IMR-90 (cell line): ENCODE data around the gene PPP1R12B. TPM values are rescaled to one million over a fixed set of nuclear protein-coding genes. Genes with fewer than 3 reads are reported as not detected.
"Not testable (repeated sequence)": the region's sequence is repeated elsewhere in the genome, so short reads cannot be mapped to it uniquely, and the experiment has no call there.

Experiments
- ATAC-seq: fragments of 200-7000 bp; cut with Tn5 transposase; 2 replicates; pipeline ENCODE4 v1.9.1; 2020; ENCODE audit warnings: low read depth, mild to moderate bottlenecking, moderate library complexity
- BruUV-seq: library from RNA; stranded (reverse); fragments of 400-500 nt; replicated peaks from 2 replicates; lab custom pipeline; 2021; lab: Mats Ljungman, UMichigan
- CTCF ChIA-PET: fragments of 300-600 bp; formaldehyde crosslinking; extraction: SDS; loops from one replicate; lab custom pipeline; 2021; ENCODE audit warnings: antibody characterized with exemption; lab: Yijun Ruan, JAX
- POLR2A ChIA-PET: fragments of 300-600 bp; sonication (Branson Sonifier 250); formaldehyde crosslinking; loops from one replicate; lab custom pipeline; 2022; ENCODE audit warnings: antibody characterized with exemption; ENCODE audit not compliant: unreplicated experiment; lab: Charles Lee
- DNase-seq: peaks from one replicate; pipeline ENCODE4 v3.0.0; 2013
- H2AFZ ChIP-seq: replicated peaks from 2 replicates; pipeline ENCODE3; 2013; ENCODE audit warnings: low read length, mild to moderate bottlenecking; ENCODE audit not compliant: poor library complexity
- H2AK5ac ChIP-seq: 2 replicates; pipeline ENCODE4 v1.6.1; 2013; ENCODE audit warnings: low read depth, low read length, inconsistent platforms
- H2AK9ac ChIP-seq: replicated peaks from 2 replicates; pipeline ENCODE3; 2013; ENCODE audit warnings: mild to moderate bottlenecking, low read depth, low read length, moderate library complexity; ENCODE audit not compliant: poor library complexity
- H2BK120ac ChIP-seq: 2 replicates; pipeline ENCODE4 v1.6.1; 2013; ENCODE audit warnings: low read depth, low read length, inconsistent platforms
- H2BK15ac ChIP-seq: 3 replicates; pipeline ENCODE4 v1.6.1; 2013; ENCODE audit warnings: low read depth, low read length, inconsistent platforms
- H2BK20ac ChIP-seq: 2 replicates; pipeline ENCODE4 v1.6.1; 2013; ENCODE audit warnings: low read depth, mild to moderate bottlenecking, inconsistent platforms, low read length, moderate library complexity
- H2BK5ac ChIP-seq: 2 replicates; pipeline ENCODE4 v1.6.1; 2013; ENCODE audit warnings: mild to moderate bottlenecking, low read depth, low read length, inconsistent platforms; ENCODE audit not compliant: poor library complexity, severe bottlenecking
- H3K14ac ChIP-seq: replicated peaks from 2 replicates; pipeline ENCODE4 v1.6.1; 2013; ENCODE audit warnings: low read depth, low read length, inconsistent platforms
- H3K18ac ChIP-seq: 2 replicates; pipeline ENCODE4 v1.6.1; 2013; ENCODE audit warnings: low read depth, low read length, control low read depth
- H3K23ac ChIP-seq: 2 replicates; pipeline ENCODE4 v1.6.1; 2013; ENCODE audit warnings: low read depth, low read length, inconsistent platforms
- H3K27ac ChIP-seq: 2 replicates; pipeline ENCODE4 v1.5.1; 2013; ENCODE audit warnings: mild to moderate bottlenecking, control low read depth, low read length; ENCODE audit not compliant: insufficient read depth
- H3K27me3 ChIP-seq: 2 replicates; pipeline ENCODE4 v1.6.1; 2013; ENCODE audit warnings: low read length; ENCODE audit not compliant: control insufficient read depth, insufficient read depth
- H3K36me3 ChIP-seq: 2 replicates; pipeline ENCODE4 v1.6.1; 2013; ENCODE audit warnings: low read length, mixed read lengths; ENCODE audit not compliant: control insufficient read depth, insufficient read depth
- H3K4ac ChIP-seq: 2 replicates; pipeline ENCODE4 v1.6.1; 2013; ENCODE audit warnings: low read depth, low read length, inconsistent platforms
- H3K4me1 ChIP-seq: 2 replicates; pipeline ENCODE4 v1.6.1; 2013; ENCODE audit warnings: low read length, mixed read lengths; ENCODE audit not compliant: control insufficient read depth, insufficient read depth
- H3K4me2 ChIP-seq: 2 replicates; pipeline ENCODE4 v1.6.1; 2013; ENCODE audit warnings: low read depth, mild to moderate bottlenecking, control low read depth, low read length, moderate library complexity
- H3K4me3 ChIP-seq: 2 replicates; pipeline ENCODE4 v1.5.1; 2013; ENCODE audit warnings: low read depth, mild to moderate bottlenecking, control low read depth, low read length, moderate library complexity; ENCODE audit not compliant: insufficient read depth
- H3K56ac ChIP-seq: 2 replicates; pipeline ENCODE4 v1.6.1; 2013; ENCODE audit warnings: low read length, inconsistent platforms; ENCODE audit not compliant: insufficient read depth; ENCODE audit errors: extremely low read depth
- H3K79me1 ChIP-seq, 2 experiments: 2 replicates each; pipeline ENCODE4 v1.6.1; 2013; ENCODE audit warnings: low read length in 2 of 2, inconsistent platforms in 1 of 2, low read depth in 1 of 2
- H3K9ac ChIP-seq: 2 replicates; pipeline ENCODE4 v1.6.1; 2013; ENCODE audit warnings: low read depth, low read length, control low read depth
- H3K9me1 ChIP-seq: 2 replicates; pipeline ENCODE4 v1.6.1; 2013; ENCODE audit warnings: low read length, inconsistent platforms; ENCODE audit not compliant: insufficient read depth
- H3K9me3 ChIP-seq: 2 replicates; pipeline ENCODE4 v1.6.1; 2013; ENCODE audit warnings: low read length; ENCODE audit not compliant: control insufficient read depth, insufficient read depth
- H4K20me1 ChIP-seq: 2 replicates; pipeline ENCODE4 v1.6.1; 2013; ENCODE audit warnings: low read length, inconsistent platforms; ENCODE audit not compliant: insufficient read depth
- H4K5ac ChIP-seq: 2 replicates; pipeline ENCODE4 v1.6.1; 2013; ENCODE audit warnings: mild to moderate bottlenecking, low read depth, low read length, control low read depth
- H4K8ac ChIP-seq, 2 experiments: 2 replicates each; pipeline ENCODE4 v1.6.1; 2013; ENCODE audit warnings: low read depth in 2 of 2, low read length in 2 of 2, control low read depth in 1 of 2, inconsistent platforms in 1 of 2
- H4K91ac ChIP-seq: 2 replicates; pipeline ENCODE4 v1.6.1; 2013; ENCODE audit warnings: low read depth, low read length, inconsistent platforms; ENCODE audit not compliant: insufficient read depth
- NFE2L2 ChIP-seq: fragments of 150-350 bp; IDR thresholded peaks from 2 replicates; pipeline ENCODE4 v1.6.1; 2016; ENCODE audit warnings: low read depth, mild to moderate bottlenecking, low read length
- RAD21 ChIP-seq: IDR thresholded peaks from 2 replicates; pipeline ENCODE4 v1.6.1; 2012; ENCODE audit warnings: low read length, improper control_type of control experiment
- WGBS, 2 experiments: methylation state at CpG; one replicate each; pipeline versions ENCODE4 v1.1.5 to v1.1.7; 2013; ENCODE audit warnings: missing lambda C conversion rate in 2 of 2; ENCODE audit not compliant: insufficient read length in 1 of 2; ENCODE audit errors: extremely low coverage in 2 of 2; 5-methylcytosine and 5-hydroxymethylcytosine counted together
- dilution Hi-C: fragments of 300-500 bp; cut with HindIII; formaldehyde crosslinking; loops from one replicate; pipeline ENCODE4 v1.14.3; 2018; ENCODE audit warnings: low sequenced_read_pairs; ENCODE audit not compliant: unreplicated experiment
- in situ Hi-C: fragments of 300-500 bp; cut with MboI; formaldehyde crosslinking; loops from 3 replicates; pipeline ENCODE4 v1.14.3; 2019; ENCODE audit warnings: low sequenced_read_pairs, inconsistent platforms, mixed read lengths
- intact Hi-C: fragments of 100-400 bp; cut with micrococcal nuclease; formaldehyde crosslinking; loops from 2 replicates; pipeline ENCODE4 v1.10.0; 2022
- polyA plus RNA-seq, 3 experiments: library from polyadenylated mRNA; depleted of rRNA; stranded (reverse); fragments of >200 nt; gene quantifications; 2 replicates each; pipeline ENCODE4 v1.2.3, GENCODE V29; 2012; ENCODE audit warnings: low replicate concordance in 1 of 3
- total RNA-seq: library from RNA; depleted of rRNA; stranded (reverse); fragments of >200 nt; gene quantifications from 2 replicates; pipeline ENCODE4 v1.2.3, GENCODE V29; 2012
- TF ChIP-seq, protein P1 (sequence below): fragments of 150-350 bp; IDR thresholded peaks from 2 replicates; pipeline ENCODE4 v1.6.1; 2016; ENCODE audit warnings: low read depth, mild to moderate bottlenecking, low read length, moderate library complexity, borderline replicate concordance

The PPP1R12B gene
- total and polyA plus RNA-seq, 2 of the 4 experiments (the other 2 are of a cell fraction): 8.5 to 12.0 TPM

DNA sequence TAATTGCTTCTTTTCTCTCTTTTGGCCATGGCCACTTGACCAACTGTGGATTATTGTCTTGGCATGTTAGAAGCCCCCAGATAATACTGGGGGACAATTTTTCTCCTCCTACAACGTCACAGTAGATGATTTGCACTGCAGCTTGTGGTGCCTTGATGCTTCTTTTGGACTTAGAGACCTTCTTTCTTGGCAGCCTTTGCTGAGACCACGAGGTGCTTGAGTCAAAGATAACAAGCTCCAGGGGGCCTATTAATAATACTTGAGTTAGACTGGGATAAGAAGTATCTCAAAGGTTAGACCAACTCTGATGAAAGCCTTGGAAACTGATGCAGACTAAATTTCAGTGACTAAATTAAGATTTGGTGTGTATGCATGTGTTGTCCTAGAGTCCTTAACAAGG lies 3.2 kb downstream of the PPP1R12B start (continued):
- TF ChIP-seq, protein P1, sequence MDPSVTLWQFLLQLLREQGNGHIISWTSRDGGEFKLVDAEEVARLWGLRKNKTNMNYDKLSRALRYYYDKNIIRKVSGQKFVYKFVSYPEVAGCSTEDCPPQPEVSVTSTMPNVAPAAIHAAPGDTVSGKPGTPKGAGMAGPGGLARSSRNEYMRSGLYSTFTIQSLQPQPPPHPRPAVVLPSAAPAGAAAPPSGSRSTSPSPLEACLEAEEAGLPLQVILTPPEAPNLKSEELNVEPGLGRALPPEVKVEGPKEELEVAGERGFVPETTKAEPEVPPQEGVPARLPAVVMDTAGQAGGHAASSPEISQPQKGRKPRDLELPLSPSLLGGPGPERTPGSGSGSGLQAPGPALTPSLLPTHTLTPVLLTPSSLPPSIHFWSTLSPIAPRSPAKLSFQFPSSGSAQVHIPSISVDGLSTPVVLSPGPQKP: no peak
- TF ChIP-seq RAD21 (no peak), NFE2L2 (no peak)

DNA sequence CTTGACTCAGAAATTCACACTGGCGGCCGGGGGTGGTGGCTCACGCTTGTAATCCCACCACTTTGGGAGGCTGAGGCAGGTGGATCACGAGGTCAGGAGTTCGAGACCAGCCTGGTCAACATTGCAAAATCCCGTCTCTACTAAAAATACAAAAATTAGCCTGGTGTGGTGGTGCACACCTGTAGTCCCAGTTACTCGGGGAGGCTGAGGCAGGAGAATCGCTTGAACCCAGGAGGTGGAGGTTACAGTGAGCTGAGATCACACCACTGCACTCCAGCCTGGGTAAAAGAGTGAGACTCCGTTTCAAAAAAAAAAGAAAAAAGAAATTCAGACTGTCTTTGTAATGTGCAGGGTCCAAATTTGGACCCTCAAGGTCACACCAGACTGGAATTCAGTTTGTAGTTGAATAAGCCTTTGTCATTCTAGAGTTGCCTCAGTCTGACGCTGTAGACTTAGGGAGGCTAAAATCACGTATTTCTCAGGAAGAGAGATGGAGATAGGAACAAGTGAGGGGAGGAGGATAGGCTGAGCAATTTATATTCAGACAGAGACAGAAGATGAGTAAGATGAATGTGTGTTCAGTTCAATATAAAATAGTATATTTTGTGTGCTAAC lies 4.2 kb downstream of the PPP1R12B start:
- H2AK5ac ChIP-seq, dilution Hi-C loops, H3K18ac ChIP-seq, H4K20me1 ChIP-seq, H3K4me3 ChIP-seq, BruUV-seq, H2AK9ac ChIP-seq, H4K91ac ChIP-seq, H3K4ac ChIP-seq, in situ Hi-C loops, H2BK20ac ChIP-seq, H2BK5ac ChIP-seq, ATAC-seq, H4K5ac ChIP-seq, H2BK15ac ChIP-seq, intact Hi-C loops, H3K9ac ChIP-seq, DNase-seq, H3K27ac ChIP-seq, H3K4me1 ChIP-seq, H2AFZ ChIP-seq, H3K14ac ChIP-seq, H3K56ac ChIP-seq, H3K9me3 ChIP-seq, H3K23ac ChIP-seq, H3K27me3 ChIP-seq, H3K9me1 ChIP-seq, H3K4me2 ChIP-seq, H2BK120ac ChIP-seq, H3K36me3 ChIP-seq: not testable (repeated sequence)
- ChIA-PET CTCF (interaction anchor here (0.7 kb wide), 1 partner anchor 60 kb away, joined by 5 read pairs; no protein-coding TSS in a partner anchor), POLR2A (interaction anchor here (0.6 kb wide), 1 partner anchor 91 kb away, joined by 3 read pairs; no protein-coding TSS in a partner anchor)
- Histone ChIP-seq H4K8ac (peak overlapping the region in 1 of 2 experiments; percentile 28; a peak in 1 of 4 replicates), H3K79me1 (peaks cover 16 to 49% of the 10 kb centered on the region in 2 experiments)
- 100% methylated on average over 2 of the region's 11 CpGs; no CpG with 5 or more reads in 1 of the 2 experiments for WGBS, 2 experiments
